ENCODE data around the gene COL23A1.

- TF ChIP-seq ZNF707 (tag by site-specific recombination; IDR thresholded peaks at IDR 0.05) (no peak), ZIC2 (tag by site-specific recombination; IDR thresholded peaks at IDR 0.05) (peak; percentile 50), ZNF239 (tag by site-specific recombination; IDR thresholded peaks at IDR 0.05) (no peak), ZNF311 (tag by site-specific recombination; IDR thresholded peaks at IDR 0.05; ENCODE audit: borderline replicate concordance) (no peak), ZNF133 (tag by site-specific recombination; IDR thresholded peaks at IDR 0.05) (no peak), ZNF202 (tag by site-specific recombination; IDR thresholded peaks at IDR 0.05; ENCODE audit: borderline replicate concordance) (no peak), KLF16 (tag by site-specific recombination; IDR thresholded peaks at IDR 0.05) (no peak), ZNF292 (tag by site-specific recombination; IDR thresholded peaks at IDR 0.05; ENCODE audit: borderline replicate concordance, low read depth) (no peak), ZNF362 (tag by site-specific recombination; IDR thresholded peaks at IDR 0.05) (no peak), ZNF157 (tag by site-specific recombination; IDR thresholded peaks at IDR 0.05) (no peak)
- TF ChIP-seq, protein P1, sequence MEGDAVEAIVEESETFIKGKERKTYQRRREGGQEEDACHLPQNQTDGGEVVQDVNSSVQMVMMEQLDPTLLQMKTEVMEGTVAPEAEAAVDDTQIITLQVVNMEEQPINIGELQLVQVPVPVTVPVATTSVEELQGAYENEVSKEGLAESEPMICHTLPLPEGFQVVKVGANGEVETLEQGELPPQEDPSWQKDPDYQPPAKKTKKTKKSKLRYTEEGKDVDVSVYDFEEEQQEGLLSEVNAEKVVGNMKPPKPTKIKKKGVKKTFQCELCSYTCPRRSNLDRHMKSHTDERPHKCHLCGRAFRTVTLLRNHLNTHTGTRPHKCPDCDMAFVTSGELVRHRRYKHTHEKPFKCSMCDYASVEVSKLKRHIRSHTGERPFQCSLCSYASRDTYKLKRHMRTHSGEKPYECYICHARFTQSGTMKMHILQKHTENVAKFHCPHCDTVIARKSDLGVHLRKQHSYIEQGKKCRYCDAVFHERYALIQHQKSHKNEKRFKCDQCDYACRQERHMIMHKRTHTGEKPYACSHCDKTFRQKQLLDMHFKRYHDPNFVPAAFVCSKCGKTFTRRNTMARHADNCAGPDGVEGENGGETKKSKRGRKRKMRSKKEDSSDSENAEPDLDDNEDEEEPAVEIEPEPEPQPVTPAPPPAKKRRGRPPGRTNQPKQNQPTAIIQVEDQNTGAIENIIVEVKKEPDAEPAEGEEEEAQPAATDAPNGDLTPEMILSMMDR (tag by site-specific recombination; IDR thresholded peaks at IDR 0.05), result no peak
- TF ChIP-seq, protein P2, sequence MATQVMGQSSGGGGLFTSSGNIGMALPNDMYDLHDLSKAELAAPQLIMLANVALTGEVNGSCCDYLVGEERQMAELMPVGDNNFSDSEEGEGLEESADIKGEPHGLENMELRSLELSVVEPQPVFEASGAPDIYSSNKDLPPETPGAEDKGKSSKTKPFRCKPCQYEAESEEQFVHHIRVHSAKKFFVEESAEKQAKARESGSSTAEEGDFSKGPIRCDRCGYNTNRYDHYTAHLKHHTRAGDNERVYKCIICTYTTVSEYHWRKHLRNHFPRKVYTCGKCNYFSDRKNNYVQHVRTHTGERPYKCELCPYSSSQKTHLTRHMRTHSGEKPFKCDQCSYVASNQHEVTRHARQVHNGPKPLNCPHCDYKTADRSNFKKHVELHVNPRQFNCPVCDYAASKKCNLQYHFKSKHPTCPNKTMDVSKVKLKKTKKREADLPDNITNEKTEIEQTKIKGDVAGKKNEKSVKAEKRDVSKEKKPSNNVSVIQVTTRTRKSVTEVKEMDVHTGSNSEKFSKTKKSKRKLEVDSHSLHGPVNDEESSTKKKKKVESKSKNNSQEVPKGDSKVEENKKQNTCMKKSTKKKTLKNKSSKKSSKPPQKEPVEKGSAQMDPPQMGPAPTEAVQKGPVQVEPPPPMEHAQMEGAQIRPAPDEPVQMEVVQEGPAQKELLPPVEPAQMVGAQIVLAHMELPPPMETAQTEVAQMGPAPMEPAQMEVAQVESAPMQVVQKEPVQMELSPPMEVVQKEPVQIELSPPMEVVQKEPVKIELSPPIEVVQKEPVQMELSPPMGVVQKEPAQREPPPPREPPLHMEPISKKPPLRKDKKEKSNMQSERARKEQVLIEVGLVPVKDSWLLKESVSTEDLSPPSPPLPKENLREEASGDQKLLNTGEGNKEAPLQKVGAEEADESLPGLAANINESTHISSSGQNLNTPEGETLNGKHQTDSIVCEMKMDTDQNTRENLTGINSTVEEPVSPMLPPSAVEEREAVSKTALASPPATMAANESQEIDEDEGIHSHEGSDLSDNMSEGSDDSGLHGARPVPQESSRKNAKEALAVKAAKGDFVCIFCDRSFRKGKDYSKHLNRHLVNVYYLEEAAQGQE (tag by site-specific recombination; IDR thresholded peaks at IDR 0.05), result peak; percentile 68
Observed at GRCh38 chr5:178199581-178200434, 390.4 kb downstream of the COL23A1 start.

All from HEK293 (cell line).